OCI-LY3 (cell line): ENCODE data around the gene NHLRC4.

ENCODE experiments used
- H2AFZ ChIP-seq: fragments of 200-600, 300-600 bp; shearing (Covaris generic); 2 replicates; pipeline ENCODE4 v1.6.0; 2014; ENCODE audit warnings: antibody characterized with exemption, low read depth, low read length
- H3K27ac ChIP-seq: fragments of 200-600, 300-600 bp; sonication (generic); 2 replicates; pipeline ENCODE4 v1.5.1; 2014; ENCODE audit warnings: mild to moderate bottlenecking, low read length, moderate library complexity, mixed read lengths
- H3K27me3 ChIP-seq: fragments of 200-600, 300-600 bp; sonication (generic); 2 replicates; pipeline ENCODE4 v1.6.1; 2014; ENCODE audit warnings: low read depth, low read length, mixed read lengths
- H3K36me3 ChIP-seq: fragments of 200-600, 300-600 bp; sonication (generic); replicated peaks from 2 replicates; pipeline ENCODE3; 2014; ENCODE audit warnings: low read depth, low read length, mixed read lengths
- H3K4me1 ChIP-seq: fragments of 300-600, 200-600 bp; sonication (generic); 2 replicates; pipeline ENCODE4 v1.6.1; 2014; ENCODE audit warnings: low read length, mixed read lengths
- H3K4me2 ChIP-seq: fragments of 200-600, 300-600 bp; sonication (generic); 2 replicates; pipeline ENCODE4 v1.6.1; 2014; ENCODE audit warnings: low read length, mixed read lengths
- H3K4me3 ChIP-seq: fragments of 300-600, 200-600 bp; sonication (generic); 2 replicates; pipeline ENCODE4 v1.5.1; 2014; ENCODE audit warnings: antibody characterized with exemption, mild to moderate bottlenecking, low read length, moderate library complexity
- H3K79me2 ChIP-seq: fragments of 300-600, 200-600 bp; shearing (Covaris generic); 2 replicates; pipeline ENCODE4 v1.6.1; 2014; ENCODE audit warnings: mild to moderate bottlenecking, low read length, mixed read lengths
- H3K9ac ChIP-seq: fragments of 300-600, 200-600 bp; shearing (Covaris generic); 2 replicates; pipeline ENCODE4 v1.6.0; 2014; ENCODE audit warnings: mild to moderate bottlenecking, low read length, moderate library complexity
- H3K9me3 ChIP-seq: fragments of 200-600, 300-600 bp; shearing (Covaris generic); 2 replicates; pipeline ENCODE4 v1.6.1; 2014; ENCODE audit warnings: low read length, mixed read lengths; ENCODE audit not compliant: insufficient read depth
- H4K20me1 ChIP-seq: fragments of 200-600, 300-600 bp; sonication (generic); 2 replicates; pipeline ENCODE4 v1.6.1; 2016; ENCODE audit warnings: low read length, mixed read lengths; ENCODE audit not compliant: insufficient read depth
- EZH2phosphoT487 ChIP-seq: fragments of 200-600 bp; shearing (Covaris generic); IDR thresholded peaks from 2 replicates; pipeline ENCODE4 v1.6.1; 2018; ENCODE audit warnings: antibody characterized with exemption, mixed run types, low read depth
- TF ChIP-seq, protein P1 (sequence below): fragments of 200-600, 300-600 bp; sonication (generic); IDR thresholded peaks from 2 replicates; pipeline ENCODE4 v1.5.1; 2014; ENCODE audit warnings: antibody characterized with exemption, low read length, low read depth

The NHLRC4 gene

DNA sequence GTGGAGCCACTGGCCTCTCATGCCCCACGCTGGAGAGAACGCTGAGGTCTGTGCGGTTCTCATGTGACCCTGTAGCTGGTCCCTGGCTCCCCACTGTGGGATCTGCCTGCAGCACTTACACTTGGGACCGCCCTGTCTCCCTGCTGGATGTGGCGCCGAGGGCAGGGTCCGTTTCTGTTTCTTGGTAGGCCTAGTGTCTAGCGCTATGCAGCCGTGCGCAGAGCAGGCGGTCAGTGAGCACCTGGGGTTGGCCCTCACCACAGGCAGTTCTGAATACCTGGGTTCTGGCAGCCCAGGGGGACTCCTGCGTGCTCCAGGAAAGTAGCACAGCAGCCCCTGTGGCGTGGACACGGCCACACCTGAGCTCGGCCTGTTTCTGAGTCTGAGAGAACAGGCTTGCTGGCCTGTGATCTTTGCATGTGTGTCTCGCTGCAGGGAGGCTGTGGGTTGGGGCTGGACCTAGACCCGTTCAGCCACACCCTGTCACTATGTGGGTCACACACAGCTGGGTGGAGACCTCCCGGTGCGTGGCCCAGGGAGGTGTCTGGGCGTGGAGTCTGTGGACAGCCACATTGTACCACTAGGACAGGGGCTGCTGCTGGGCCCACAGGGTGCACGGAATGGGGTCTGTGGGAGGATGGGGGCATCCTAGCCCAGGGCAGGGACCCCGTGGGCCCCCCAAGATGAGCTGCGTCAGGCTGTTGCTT, 36.5 kb upstream of the NHLRC4 start:
- peaks cover 41% of the 10 kb centered on the region for H4K20me1 ChIP-seq

DNA sequence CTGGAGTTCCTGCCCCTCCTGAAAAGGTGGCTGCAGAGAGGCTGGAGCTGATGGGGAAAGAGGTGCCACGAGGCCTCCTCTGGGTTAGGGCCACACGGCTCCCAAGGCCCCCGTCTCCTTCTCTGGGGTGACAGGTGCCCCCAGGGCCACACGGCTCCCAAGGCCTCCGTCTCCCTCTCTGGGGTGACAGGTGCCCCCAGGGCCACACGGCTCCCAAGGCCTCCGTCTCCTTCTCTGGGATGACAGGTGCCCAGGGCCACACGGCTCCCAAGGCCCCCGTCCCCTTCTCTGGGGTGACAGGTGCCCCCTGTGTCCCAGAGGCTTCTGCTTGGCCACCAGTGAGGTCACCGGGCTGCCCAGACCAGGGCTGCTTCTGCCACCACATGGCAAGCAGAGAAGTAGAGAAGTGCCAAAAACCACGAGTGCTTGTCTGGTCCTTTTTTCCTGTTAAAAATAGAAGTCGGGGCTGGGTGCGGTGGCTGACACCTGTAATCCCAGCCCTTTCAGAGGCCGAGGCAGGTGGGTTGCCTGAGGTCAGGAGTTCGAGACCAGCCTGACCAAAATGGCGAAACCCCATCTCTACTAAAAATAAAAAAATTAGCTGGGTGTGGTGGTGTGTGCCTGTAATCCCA, 35.2 kb upstream of the NHLRC4 start:
- no peak overlapping the region for H3K4me3 ChIP-seq
- peaks cover 7% of the 10 kb centered on the region for H3K4me1 ChIP-seq
- TF ChIP-seq, protein P1, sequence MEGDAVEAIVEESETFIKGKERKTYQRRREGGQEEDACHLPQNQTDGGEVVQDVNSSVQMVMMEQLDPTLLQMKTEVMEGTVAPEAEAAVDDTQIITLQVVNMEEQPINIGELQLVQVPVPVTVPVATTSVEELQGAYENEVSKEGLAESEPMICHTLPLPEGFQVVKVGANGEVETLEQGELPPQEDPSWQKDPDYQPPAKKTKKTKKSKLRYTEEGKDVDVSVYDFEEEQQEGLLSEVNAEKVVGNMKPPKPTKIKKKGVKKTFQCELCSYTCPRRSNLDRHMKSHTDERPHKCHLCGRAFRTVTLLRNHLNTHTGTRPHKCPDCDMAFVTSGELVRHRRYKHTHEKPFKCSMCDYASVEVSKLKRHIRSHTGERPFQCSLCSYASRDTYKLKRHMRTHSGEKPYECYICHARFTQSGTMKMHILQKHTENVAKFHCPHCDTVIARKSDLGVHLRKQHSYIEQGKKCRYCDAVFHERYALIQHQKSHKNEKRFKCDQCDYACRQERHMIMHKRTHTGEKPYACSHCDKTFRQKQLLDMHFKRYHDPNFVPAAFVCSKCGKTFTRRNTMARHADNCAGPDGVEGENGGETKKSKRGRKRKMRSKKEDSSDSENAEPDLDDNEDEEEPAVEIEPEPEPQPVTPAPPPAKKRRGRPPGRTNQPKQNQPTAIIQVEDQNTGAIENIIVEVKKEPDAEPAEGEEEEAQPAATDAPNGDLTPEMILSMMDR: no peak
- TF ChIP-seq EZH2phosphoT487: no peak
- H3K79me2 ChIP-seq: peaks cover 96% of the 10 kb centered on the region
- H3K27ac ChIP-seq: no peak overlapping the region
- H4K20me1 ChIP-seq: peaks cover 43% of the 10 kb centered on the region
- H3K27me3 ChIP-seq: no peaks in the 10 kb centered on the region
- H3K9me3 ChIP-seq: no peaks in the 10 kb centered on the region
- peaks cover 6% of the 10 kb centered on the region for H3K36me3 ChIP-seq
- H2AFZ ChIP-seq: no peak overlapping the region
- no peak overlapping the region for H3K4me2 ChIP-seq
- H3K9ac ChIP-seq: no peak overlapping the region

More for the DNA sequence above, 36.5 kb upstream of the NHLRC4 start:
- no peak overlapping the region for H3K27ac ChIP-seq
- H3K9ac ChIP-seq: no peak overlapping the region
- H3K36me3 ChIP-seq: peaks cover 6% of the 10 kb centered on the region
- TF ChIP-seq EZH2phosphoT487: no peak
- TF ChIP-seq, protein P1: no peak
- H2AFZ ChIP-seq: no peak overlapping the region
- no peaks in the 10 kb centered on the region for H3K9me3 ChIP-seq
- H3K4me1 ChIP-seq: peaks cover 20% of the 10 kb centered on the region
- no peaks in the 10 kb centered on the region for H3K27me3 ChIP-seq
- no peak overlapping the region for H3K4me2 ChIP-seq
- peaks cover 93% of the 10 kb centered on the region for H3K79me2 ChIP-seq
- H3K4me3 ChIP-seq: no peak overlapping the region

DNA sequence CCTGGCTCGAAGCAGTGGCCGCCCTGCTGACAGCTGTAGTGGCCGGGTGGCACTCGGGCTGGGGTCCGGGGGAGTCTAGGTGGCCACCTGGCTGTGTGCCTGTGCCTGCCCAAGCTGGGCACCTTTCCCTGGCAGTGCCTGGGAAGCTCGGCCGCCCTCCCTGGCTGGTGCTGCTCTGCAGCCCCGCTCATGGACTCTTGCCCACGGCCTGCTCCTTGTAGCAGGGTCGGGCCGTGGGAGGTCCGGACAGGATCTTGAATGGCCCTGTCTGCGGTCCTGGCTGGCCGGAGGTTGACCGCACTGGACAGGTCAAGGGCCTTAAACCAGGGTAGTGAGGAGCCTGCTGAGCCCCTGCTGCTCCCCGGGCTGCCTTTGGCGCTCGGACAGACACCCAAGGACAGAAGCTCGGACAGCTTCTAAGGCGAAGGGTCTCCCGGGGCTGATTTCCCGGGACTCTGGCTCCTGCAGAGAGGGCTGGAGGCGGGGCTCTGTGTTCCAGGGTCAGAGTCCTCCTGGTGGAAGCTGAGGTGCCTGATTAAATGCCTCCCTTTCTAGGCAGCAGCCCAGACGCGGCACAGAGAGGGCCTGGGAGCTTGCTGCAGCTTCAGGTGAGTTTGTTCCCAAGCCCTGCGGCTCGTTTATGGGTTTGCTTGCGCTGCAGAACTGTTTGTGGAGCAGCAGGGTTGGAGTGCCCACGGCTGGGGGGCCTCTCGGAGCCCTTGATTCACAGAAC, 33.2 kb upstream of the NHLRC4 start:
- H3K79me2 ChIP-seq: peaks cover 100% of the 10 kb centered on the region
- H3K27ac ChIP-seq: no peak overlapping the region
- no peak overlapping the region for H3K4me2 ChIP-seq
- no peak for TF ChIP-seq EZH2phosphoT487
- TF ChIP-seq, protein P1: no peak
- peaks cover 7% of the 10 kb centered on the region for H3K4me1 ChIP-seq
- H3K27me3 ChIP-seq: no peaks in the 10 kb centered on the region
- peaks cover 6% of the 10 kb centered on the region for H3K36me3 ChIP-seq
- no peak overlapping the region for H3K9ac ChIP-seq
- H3K4me3 ChIP-seq: no peak overlapping the region
- peaks cover 43% of the 10 kb centered on the region for H4K20me1 ChIP-seq
- H2AFZ ChIP-seq: no peak overlapping the region
- no peaks in the 10 kb centered on the region for H3K9me3 ChIP-seq

DNA sequence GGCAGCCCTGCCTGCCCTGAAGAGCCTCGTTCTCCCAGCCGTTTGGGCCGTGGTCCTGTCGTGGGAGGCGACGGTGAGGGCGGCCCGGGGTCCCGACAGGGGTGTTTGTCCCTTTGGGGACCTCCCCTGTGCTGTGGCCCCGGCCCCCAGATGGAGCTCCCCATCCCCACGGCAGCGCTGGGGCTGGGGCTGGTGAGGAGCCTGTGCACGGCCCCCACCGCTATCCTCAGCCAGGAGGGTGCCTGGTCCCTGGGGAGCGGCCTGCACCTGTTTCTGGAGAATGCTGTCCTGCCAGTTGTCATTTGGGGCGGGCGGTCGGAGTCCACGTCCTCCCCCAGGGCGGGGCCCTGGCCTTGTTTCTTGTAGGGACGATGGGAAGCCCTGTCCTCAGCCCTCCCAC, 32.7 kb upstream of the NHLRC4 start:
- Histone ChIP-seq H3K4me1 (peaks cover 5% of the 10 kb centered on the region), H4K20me1 (peaks cover 40% of the 10 kb centered on the region), H3K4me3 (no peak overlapping the region), H2AFZ (no peak overlapping the region), H3K9me3 (no peaks in the 10 kb centered on the region), H3K79me2 (peaks cover 100% of the 10 kb centered on the region), H3K36me3 (peaks cover 6% of the 10 kb centered on the region), H3K9ac (no peak overlapping the region), H3K4me2 (no peak overlapping the region), H3K27me3 (no peaks in the 10 kb centered on the region), H3K27ac (no peak overlapping the region)
- no peak for TF ChIP-seq EZH2phosphoT487
- TF ChIP-seq, protein P1: no peak
